Tibial nerve (tissue), 4 donors: ENCODE measurements around the gene SORCS2. TPM values are rescaled to one million over a fixed set of nuclear protein-coding genes. Genes with fewer than 3 reads are reported as not detected.

Experiments used
- DNase-seq, 2 donors: peaks; one replicate each; pipeline ENCODE4 v3.0.0-alpha.2; 2019; ENCODE audit warnings: low spot score in 2 of 2
- H3K27ac ChIP-seq, 4 donors: fragments of 200-600 bp; sonication (generic) in 3 of 4; one replicate each; pipeline ENCODE4 v1.5.1; 2017 to 2019; ENCODE audit warnings: mild to moderate bottlenecking in 1 of 4
- H3K27me3 ChIP-seq, 2 donors: fragments of 200-600 bp; sonication (generic) in 1 of 2; one replicate each; pipeline versions ENCODE4 v1.5.1 to v1.6.0; 2017 to 2019
- H3K36me3 ChIP-seq, 3 donors: fragments of 200-600 bp; sonication (generic); one replicate each; pipeline ENCODE4 v1.5.1; 2018 to 2019
- H3K4me1 ChIP-seq, 4 donors: fragments of 200-600 bp; sonication (generic) in 3 of 4; one replicate each; pipeline ENCODE4 v1.5.1; 2017 to 2019
- H3K4me3 ChIP-seq, 4 donors: fragments of 200-600 bp; sonication (generic) in 3 of 4; one replicate each; pipeline ENCODE4 v1.5.1; 2017 to 2019; ENCODE audit warnings: mild to moderate bottlenecking in 1 of 4, moderate library complexity in 1 of 4
- H3K9me3 ChIP-seq, 4 donors: fragments of 200-600 bp; sonication (generic) in 3 of 4; one replicate each; pipeline ENCODE4 v1.5.1; 2017 to 2019
- EP300 ChIP-seq, 2 donors: sonication (generic); formaldehyde crosslinking; IDR thresholded peaks; one replicate each; pipeline ENCODE4 v1.6.1; 2017; ENCODE audit warnings: antibody characterized with exemption in 2 of 2, mild to moderate bottlenecking in 1 of 2
- POLR2A ChIP-seq, 2 donors: fragments of 450-650 bp; IDR thresholded peaks; one replicate each; pipeline ENCODE4 v1.6.1; 2017; ENCODE audit warnings: antibody characterized with exemption in 2 of 2, mild to moderate bottlenecking in 2 of 2, moderate library complexity in 2 of 2
- WGBS, 2 donors: methylation state at CpG; one replicate each; pipeline ENCODE4 v1.1.5; 2018; 5-methylcytosine and 5-hydroxymethylcytosine counted together
- total RNA-seq, 4 donors: library from RNA; depleted of rRNA; stranded (reverse); fragments of >200 nt; gene quantifications; one replicate each; pipeline ENCODE4 v1.1.0, GENCODE V29; 2016
- TF ChIP-seq, protein P1 (sequence below), 5 experiments: fragments of 200-600 bp in 3 of 5; fragments of 450-650 bp in 2 of 5; sonication (generic) in 3 of 5; IDR thresholded peaks; one replicate each; pipeline ENCODE4 v1.5.1; 2016 to 2019; ENCODE audit warnings: antibody characterized with exemption in 5 of 5, mild to moderate bottlenecking in 3 of 5, moderate library complexity in 2 of 5

Gene SORCS2
- total RNA-seq, 4 donors from 2014 or later, result 15.6 to 48.9 (median 38.3) TPM

- no peaks in the 10 kb centered on the region for H3K36me3 ChIP-seq
- no peak for DNase-seq
- H3K27me3 ChIP-seq, result no peaks in the 10 kb centered on the region
- WGBS, 2 donors, result 64 to 74% methylated on average over 13 of the region's 13 CpGs
- no peak for TF ChIP-seq EP300 (IDR thresholded peaks at IDR 0.05)
- no peak for TF ChIP-seq POLR2A (IDR thresholded peaks at IDR 0.05)
- TF ChIP-seq, protein P1, sequence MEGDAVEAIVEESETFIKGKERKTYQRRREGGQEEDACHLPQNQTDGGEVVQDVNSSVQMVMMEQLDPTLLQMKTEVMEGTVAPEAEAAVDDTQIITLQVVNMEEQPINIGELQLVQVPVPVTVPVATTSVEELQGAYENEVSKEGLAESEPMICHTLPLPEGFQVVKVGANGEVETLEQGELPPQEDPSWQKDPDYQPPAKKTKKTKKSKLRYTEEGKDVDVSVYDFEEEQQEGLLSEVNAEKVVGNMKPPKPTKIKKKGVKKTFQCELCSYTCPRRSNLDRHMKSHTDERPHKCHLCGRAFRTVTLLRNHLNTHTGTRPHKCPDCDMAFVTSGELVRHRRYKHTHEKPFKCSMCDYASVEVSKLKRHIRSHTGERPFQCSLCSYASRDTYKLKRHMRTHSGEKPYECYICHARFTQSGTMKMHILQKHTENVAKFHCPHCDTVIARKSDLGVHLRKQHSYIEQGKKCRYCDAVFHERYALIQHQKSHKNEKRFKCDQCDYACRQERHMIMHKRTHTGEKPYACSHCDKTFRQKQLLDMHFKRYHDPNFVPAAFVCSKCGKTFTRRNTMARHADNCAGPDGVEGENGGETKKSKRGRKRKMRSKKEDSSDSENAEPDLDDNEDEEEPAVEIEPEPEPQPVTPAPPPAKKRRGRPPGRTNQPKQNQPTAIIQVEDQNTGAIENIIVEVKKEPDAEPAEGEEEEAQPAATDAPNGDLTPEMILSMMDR (IDR thresholded peaks at IDR 0.05), result peak in 2 of 5 experiments; percentile 11 to 17
- no peak overlapping the region for H3K4me3 ChIP-seq
- no peaks in the 10 kb centered on the region for H3K9me3 ChIP-seq
- peaks cover 0 to 34% (median 0%) of the 10 kb centered on the region in 4 donors for H3K4me1 ChIP-seq
- H3K27ac ChIP-seq, result peak overlapping the region in 1 of 4 donors; percentile 79
These were observed 83.3 kb downstream of the SORCS2 start for GRCh38 chr4:7275490-7276154.

DNA sequence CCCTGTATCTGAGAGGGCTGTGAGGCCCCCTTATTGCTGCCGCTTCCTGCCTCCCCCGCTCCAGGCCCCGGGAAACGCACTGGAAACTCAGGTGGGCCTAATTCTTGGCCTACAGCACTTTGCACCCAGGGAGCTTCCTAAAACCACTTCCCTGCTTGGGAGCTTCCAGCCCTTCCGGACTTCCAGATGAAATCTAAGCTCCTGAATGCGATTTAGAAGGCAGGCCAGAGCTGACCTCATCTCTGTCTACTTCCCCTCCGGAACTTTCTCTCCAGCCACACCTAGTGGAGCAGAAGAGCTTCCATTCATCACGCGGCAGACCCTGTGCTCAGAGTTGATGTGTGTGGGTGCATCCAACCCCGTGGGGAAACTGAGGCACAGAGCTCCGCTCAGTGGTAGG, 84.2 kb downstream of the SORCS2 start:
- WGBS, 2 donors, result 57 to 62% methylated on average over 11 of the region's 11 CpGs
- H3K36me3 ChIP-seq, result no peaks in the 10 kb centered on the region
- peak in 1 of 2 donors; percentile 43 for DNase-seq
- H3K27ac ChIP-seq, result peak overlapping the region in 3 of 4 donors; percentile 55 to 79 (median 61)
- peaks cover 0 to 43% (median 0%) of the 10 kb centered on the region in 4 donors for H3K4me1 ChIP-seq
- no peak overlapping the region for H3K4me3 ChIP-seq
- TF ChIP-seq POLR2A (IDR thresholded peaks at IDR 0.05) (no peak), EP300 (IDR thresholded peaks at IDR 0.05) (peak in 1 of 2 donors; percentile 24)
- TF ChIP-seq, protein P1 (IDR thresholded peaks at IDR 0.05), result no peak
- H3K27me3 ChIP-seq, result no peaks in the 10 kb centered on the region
- H3K9me3 ChIP-seq, result no peaks in the 10 kb centered on the region

- Histone ChIP-seq H3K27ac (no peak overlapping the region), H3K36me3 (no peaks in the 10 kb centered on the region), H3K4me1 (peaks cover 0 to 47% (median 0%) of the 10 kb centered on the region in 4 donors), H3K27me3 (no peaks in the 10 kb centered on the region), H3K4me3 (no peak overlapping the region), H3K9me3 (no peaks in the 10 kb centered on the region)
- TF ChIP-seq POLR2A (IDR thresholded peaks at IDR 0.05), result no peak
- TF ChIP-seq EP300 (IDR thresholded peaks at IDR 0.05), result no peak
- no peak for DNase-seq
- 92 to 94% methylated on average over 11 to 13 of the region's 14 CpGs for WGBS, 2 donors
These were observed 85.9 kb downstream of the SORCS2 start for GRCh38 chr4:7278071-7278765.

- H3K36me3 ChIP-seq, result no peaks in the 10 kb centered on the region
- no peak for DNase-seq
- WGBS, 2 donors, result 62 to 71% methylated on average over 4 of the region's 4 CpGs
- no peaks in the 10 kb centered on the region for H3K9me3 ChIP-seq
- peaks cover 0 to 40% (median 0%) of the 10 kb centered on the region in 4 donors for H3K4me1 ChIP-seq
- H3K4me3 ChIP-seq, result no peak overlapping the region
- no peaks in the 10 kb centered on the region for H3K27me3 ChIP-seq
- TF ChIP-seq EP300 (IDR thresholded peaks at IDR 0.05), result no peak
- no peak for TF ChIP-seq POLR2A (IDR thresholded peaks at IDR 0.05)
- TF ChIP-seq, protein P1 (IDR thresholded peaks at IDR 0.05), result no peak
- peak overlapping the region in 1 of 4 donors; percentile 2 for H3K27ac ChIP-seq
These were observed 86.6 kb downstream of the SORCS2 start for GRCh38 chr4:7278981-7279380.

DNA sequence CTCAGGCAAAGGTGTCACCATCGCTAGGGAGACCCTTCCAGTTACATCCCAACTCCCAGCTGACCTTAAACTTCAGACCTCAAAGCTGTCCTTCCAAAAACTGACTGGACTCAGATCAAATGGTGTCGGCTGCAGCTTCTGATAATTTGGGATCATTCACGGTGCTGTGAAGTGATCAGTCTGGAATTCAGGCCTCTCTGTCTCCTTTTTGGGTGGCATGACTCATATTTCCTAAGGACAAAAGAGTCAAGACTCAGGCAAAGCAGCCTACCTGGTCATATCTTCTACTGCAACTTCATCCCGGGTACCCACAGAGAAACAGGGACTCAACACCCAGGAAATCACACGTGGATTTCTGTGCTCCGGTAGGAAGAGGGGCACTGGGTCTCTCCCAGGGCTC, 87.6 kb downstream of the SORCS2 start:
- Histone ChIP-seq H3K27me3 (no peaks in the 10 kb centered on the region), H3K4me1 (peaks cover 0 to 36% (median 0%) of the 10 kb centered on the region in 4 donors), H3K4me3 (no peak overlapping the region), H3K36me3 (no peaks in the 10 kb centered on the region), H3K9me3 (no peaks in the 10 kb centered on the region), H3K27ac (peak overlapping the region in 1 of 4 donors; percentile 39)
- no peak for DNase-seq
- TF ChIP-seq EP300 (IDR thresholded peaks at IDR 0.05) (no peak), POLR2A (IDR thresholded peaks at IDR 0.05) (no peak)
- TF ChIP-seq, protein P1 (IDR thresholded peaks at IDR 0.05), result no peak
- WGBS, 2 donors, result 71 to 84% methylated on average over 6 of the region's 6 CpGs
